WTC11 (cell line): ENCODE measurements around the gene CAPN1. TPM values are rescaled to one million over a fixed set of nuclear protein-coding genes. Genes with fewer than 3 reads are reported as not detected.

Experiments
- CTCF ChIP-seq: fragments of 200-600 bp; IDR thresholded peaks from 2 replicates; pipeline ENCODE4 v1.8.0; 2022; ENCODE audit warnings: antibody characterized with exemption
- E2F4 ChIP-seq: sonication (generic); formaldehyde crosslinking; IDR thresholded peaks from 2 replicates; pipeline ENCODE4 v1.8.1; 2022; ENCODE audit warnings: low read depth, mild to moderate bottlenecking, moderate library complexity, missing genetic modification reagents, borderline replicate concordance
- E2F5 ChIP-seq: sonication (generic); formaldehyde crosslinking; IDR thresholded peaks from 2 replicates; pipeline ENCODE4 v1.8.1; 2022; ENCODE audit warnings: mild to moderate bottlenecking, moderate library complexity, missing genetic modification reagents
- GTF2I ChIP-seq: fragments of 250-450 bp; sonication (Bioruptor Pico); conservative IDR thresholded peaks from 2 replicates; pipeline ENCODE4 v1.4.0; 2021; ENCODE audit warnings: mild to moderate bottlenecking
- JAZF1 ChIP-seq: fragments of 250-450 bp; sonication (Bioruptor Pico); IDR thresholded peaks from 2 replicates; pipeline ENCODE4 v1.9.0; 2021; ENCODE audit warnings: moderate library complexity, mild to moderate bottlenecking, inconsistent platforms
- NR1H2 ChIP-seq: sonication (generic); formaldehyde crosslinking; IDR thresholded peaks from 2 replicates; pipeline ENCODE4 v1.9.0; 2021; ENCODE audit warnings: mild to moderate bottlenecking, moderate library complexity, missing genetic modification reagents
- SMAD3 ChIP-seq: sonication (generic); formaldehyde crosslinking; IDR thresholded peaks from 2 replicates; pipeline ENCODE4 v1.8.0; 2022; ENCODE audit warnings: missing genetic modification reagents, mild to moderate bottlenecking, borderline replicate concordance
- SP1 ChIP-seq: sonication (generic); formaldehyde crosslinking; conservative IDR thresholded peaks from 2 replicates; pipeline ENCODE4 v1.8.1; 2022; ENCODE audit warnings: missing genetic modification reagents
- USF1 ChIP-seq: sonication (generic); formaldehyde crosslinking; IDR thresholded peaks from 2 replicates; pipeline ENCODE4 v1.8.0; 2022; ENCODE audit warnings: mild to moderate bottlenecking, missing genetic modification reagents
- ZNF263 ChIP-seq: sonication (generic); formaldehyde crosslinking; IDR thresholded peaks from 2 replicates; pipeline ENCODE4 v1.8.1; 2022; ENCODE audit warnings: low read depth, mild to moderate bottlenecking, moderate library complexity, missing genetic modification reagents
- ZNF512 ChIP-seq: sonication (generic); formaldehyde crosslinking; IDR thresholded peaks from 2 replicates; pipeline ENCODE4 v1.8.1; 2022; ENCODE audit warnings: missing genetic modification reagents, borderline replicate concordance
- total RNA-seq: library from RNA; stranded (reverse); gene quantifications from 3 replicates; pipeline ENCODE4 v1.2.3, GENCODE V29; 2021
- TF ChIP-seq, protein P1 (sequence below): fragments of 250-450 bp; sonication (Bioruptor Pico); IDR thresholded peaks from 2 replicates; pipeline ENCODE4 v1.8.0; 2021; ENCODE audit warnings: mild to moderate bottlenecking
- TF ChIP-seq, protein P2 (sequence below): fragments of 250-450 bp; sonication (Bioruptor Pico); IDR thresholded peaks from 2 replicates; pipeline ENCODE4 v1.9.0; 2021; ENCODE audit warnings: mild to moderate bottlenecking, borderline replicate concordance
- TF ChIP-seq, protein P3 (sequence below): sonication (generic); formaldehyde crosslinking; IDR thresholded peaks from 2 replicates; pipeline ENCODE4 v1.8.1; 2023; ENCODE audit warnings: mild to moderate bottlenecking, missing genetic modification reagents
- TF ChIP-seq, protein P4 (sequence below): sonication (generic); formaldehyde crosslinking; IDR thresholded peaks from 2 replicates; pipeline ENCODE4 v1.8.0; 2022; ENCODE audit warnings: mild to moderate bottlenecking, missing genetic modification reagents
- TF ChIP-seq, protein P5 (sequence below): sonication (generic); formaldehyde crosslinking; conservative IDR thresholded peaks from 2 replicates; pipeline ENCODE4 v1.8.1; 2022; ENCODE audit warnings: mild to moderate bottlenecking, missing genetic modification reagents

CAPN1 gene
- total RNA-seq, 1 experiment from 2014 or later = 257 TPM

DNA sequence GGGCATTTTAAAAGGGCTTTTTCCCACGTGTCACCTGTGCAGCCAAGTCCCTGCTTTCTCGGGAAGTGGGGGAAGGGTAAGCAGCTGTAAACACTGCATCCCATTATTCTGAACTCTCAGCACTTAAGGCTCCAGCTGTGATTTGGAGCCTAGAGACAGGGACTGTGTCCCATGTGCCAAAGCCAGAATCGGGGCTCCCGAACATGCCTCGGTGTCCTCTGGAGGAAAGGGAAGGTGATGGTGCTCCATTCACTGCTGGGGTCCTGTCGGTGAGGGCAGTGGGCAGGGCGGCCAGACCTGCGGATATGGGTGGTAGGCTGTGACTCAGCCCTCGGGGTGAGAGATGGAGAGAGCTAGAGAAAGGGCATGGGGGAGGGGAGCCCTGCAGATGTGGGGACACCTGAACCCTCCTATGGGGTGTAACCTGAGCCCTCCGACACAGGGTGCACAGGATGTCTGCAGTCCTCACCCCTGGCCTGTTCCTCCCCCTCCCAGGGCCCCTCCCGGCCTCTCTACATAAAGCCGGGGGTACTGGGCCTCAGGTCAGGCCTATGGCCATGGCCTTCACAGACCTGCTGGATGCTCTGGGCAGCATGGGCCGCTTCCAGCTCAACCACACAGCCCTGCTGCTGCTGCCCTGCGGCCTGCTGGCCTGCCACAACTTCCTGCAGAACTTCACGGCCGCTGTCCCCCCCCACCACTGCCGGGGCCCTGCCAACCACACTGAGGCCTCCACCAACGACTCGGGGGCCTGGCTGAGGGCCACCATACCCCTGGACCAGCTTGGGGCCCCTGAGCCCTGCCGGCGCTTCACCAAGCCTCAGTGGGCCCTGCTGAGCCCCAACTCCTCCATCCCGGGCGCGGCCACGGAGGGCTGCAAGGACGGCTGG, 31.8 kb downstream of the CAPN1 start (continued):
- TF ChIP-seq USF1 (CRISPR knock-in tag) = no peak; the same call in 1 of the 2 replicates
- TF ChIP-seq, protein P1, sequence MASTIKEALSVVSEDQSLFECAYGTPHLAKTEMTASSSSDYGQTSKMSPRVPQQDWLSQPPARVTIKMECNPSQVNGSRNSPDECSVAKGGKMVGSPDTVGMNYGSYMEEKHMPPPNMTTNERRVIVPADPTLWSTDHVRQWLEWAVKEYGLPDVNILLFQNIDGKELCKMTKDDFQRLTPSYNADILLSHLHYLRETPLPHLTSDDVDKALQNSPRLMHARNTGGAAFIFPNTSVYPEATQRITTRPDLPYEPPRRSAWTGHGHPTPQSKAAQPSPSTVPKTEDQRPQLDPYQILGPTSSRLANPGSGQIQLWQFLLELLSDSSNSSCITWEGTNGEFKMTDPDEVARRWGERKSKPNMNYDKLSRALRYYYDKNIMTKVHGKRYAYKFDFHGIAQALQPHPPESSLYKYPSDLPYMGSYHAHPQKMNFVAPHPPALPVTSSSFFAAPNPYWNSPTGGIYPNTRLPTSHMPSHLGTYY (CRISPR knock-in tag) = no peak
- TF ChIP-seq, protein P2, sequence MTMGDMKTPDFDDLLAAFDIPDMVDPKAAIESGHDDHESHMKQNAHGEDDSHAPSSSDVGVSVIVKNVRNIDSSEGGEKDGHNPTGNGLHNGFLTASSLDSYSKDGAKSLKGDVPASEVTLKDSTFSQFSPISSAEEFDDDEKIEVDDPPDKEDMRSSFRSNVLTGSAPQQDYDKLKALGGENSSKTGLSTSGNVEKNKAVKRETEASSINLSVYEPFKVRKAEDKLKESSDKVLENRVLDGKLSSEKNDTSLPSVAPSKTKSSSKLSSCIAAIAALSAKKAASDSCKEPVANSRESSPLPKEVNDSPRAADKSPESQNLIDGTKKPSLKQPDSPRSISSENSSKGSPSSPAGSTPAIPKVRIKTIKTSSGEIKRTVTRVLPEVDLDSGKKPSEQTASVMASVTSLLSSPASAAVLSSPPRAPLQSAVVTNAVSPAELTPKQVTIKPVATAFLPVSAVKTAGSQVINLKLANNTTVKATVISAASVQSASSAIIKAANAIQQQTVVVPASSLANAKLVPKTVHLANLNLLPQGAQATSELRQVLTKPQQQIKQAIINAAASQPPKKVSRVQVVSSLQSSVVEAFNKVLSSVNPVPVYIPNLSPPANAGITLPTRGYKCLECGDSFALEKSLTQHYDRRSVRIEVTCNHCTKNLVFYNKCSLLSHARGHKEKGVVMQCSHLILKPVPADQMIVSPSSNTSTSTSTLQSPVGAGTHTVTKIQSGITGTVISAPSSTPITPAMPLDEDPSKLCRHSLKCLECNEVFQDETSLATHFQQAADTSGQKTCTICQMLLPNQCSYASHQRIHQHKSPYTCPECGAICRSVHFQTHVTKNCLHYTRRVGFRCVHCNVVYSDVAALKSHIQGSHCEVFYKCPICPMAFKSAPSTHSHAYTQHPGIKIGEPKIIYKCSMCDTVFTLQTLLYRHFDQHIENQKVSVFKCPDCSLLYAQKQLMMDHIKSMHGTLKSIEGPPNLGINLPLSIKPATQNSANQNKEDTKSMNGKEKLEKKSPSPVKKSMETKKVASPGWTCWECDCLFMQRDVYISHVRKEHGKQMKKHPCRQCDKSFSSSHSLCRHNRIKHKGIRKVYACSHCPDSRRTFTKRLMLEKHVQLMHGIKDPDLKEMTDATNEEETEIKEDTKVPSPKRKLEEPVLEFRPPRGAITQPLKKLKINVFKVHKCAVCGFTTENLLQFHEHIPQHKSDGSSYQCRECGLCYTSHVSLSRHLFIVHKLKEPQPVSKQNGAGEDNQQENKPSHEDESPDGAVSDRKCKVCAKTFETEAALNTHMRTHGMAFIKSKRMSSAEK (CRISPR knock-in tag) = no peak
- no peak for TF ChIP-seq JAZF1 (CRISPR knock-in tag)
- TF ChIP-seq, protein P3, sequence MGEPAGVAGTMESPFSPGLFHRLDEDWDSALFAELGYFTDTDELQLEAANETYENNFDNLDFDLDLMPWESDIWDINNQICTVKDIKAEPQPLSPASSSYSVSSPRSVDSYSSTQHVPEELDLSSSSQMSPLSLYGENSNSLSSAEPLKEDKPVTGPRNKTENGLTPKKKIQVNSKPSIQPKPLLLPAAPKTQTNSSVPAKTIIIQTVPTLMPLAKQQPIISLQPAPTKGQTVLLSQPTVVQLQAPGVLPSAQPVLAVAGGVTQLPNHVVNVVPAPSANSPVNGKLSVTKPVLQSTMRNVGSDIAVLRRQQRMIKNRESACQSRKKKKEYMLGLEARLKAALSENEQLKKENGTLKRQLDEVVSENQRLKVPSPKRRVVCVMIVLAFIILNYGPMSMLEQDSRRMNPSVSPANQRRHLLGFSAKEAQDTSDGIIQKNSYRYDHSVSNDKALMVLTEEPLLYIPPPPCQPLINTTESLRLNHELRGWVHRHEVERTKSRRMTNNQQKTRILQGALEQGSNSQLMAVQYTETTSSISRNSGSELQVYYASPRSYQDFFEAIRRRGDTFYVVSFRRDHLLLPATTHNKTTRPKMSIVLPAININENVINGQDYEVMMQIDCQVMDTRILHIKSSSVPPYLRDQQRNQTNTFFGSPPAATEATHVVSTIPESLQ (CRISPR knock-in tag) = no peak
- 0 out of 2 replicates have a peak, but pooled peaks have one; percentile 12 for TF ChIP-seq ZNF263
- TF ChIP-seq, protein P4, sequence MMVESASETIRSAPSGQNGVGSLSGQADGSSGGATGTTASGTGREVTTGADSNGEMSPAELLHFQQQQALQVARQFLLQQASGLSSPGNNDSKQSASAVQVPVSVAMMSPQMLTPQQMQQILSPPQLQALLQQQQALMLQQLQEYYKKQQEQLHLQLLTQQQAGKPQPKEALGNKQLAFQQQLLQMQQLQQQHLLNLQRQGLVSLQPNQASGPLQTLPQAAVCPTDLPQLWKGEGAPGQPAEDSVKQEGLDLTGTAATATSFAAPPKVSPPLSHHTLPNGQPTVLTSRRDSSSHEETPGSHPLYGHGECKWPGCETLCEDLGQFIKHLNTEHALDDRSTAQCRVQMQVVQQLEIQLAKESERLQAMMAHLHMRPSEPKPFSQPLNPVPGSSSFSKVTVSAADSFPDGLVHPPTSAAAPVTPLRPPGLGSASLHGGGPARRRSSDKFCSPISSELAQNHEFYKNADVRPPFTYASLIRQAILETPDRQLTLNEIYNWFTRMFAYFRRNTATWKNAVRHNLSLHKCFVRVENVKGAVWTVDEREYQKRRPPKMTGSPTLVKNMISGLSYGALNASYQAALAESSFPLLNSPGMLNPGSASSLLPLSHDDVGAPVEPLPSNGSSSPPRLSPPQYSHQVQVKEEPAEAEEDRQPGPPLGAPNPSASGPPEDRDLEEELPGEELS (CRISPR knock-in tag) = peak; percentile 73
- 0 out of 2 replicates have a peak, but pooled peaks have one; percentile 19 for TF ChIP-seq E2F5 (CRISPR knock-in tag)
- TF ChIP-seq, protein P5, sequence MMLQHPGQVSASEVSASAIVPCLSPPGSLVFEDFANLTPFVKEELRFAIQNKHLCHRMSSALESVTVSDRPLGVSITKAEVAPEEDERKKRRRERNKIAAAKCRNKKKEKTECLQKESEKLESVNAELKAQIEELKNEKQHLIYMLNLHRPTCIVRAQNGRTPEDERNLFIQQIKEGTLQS = no peak
- TF ChIP-seq SP1 (CRISPR knock-in tag) = no peak; the same call in 1 of the 2 replicates
- TF ChIP-seq E2F4 = no peak
- TF ChIP-seq ZNF512 (CRISPR knock-in tag) = no peak
- TF ChIP-seq GTF2I (CRISPR knock-in tag) = no peak
- TF ChIP-seq NR1H2 (CRISPR knock-in tag) = no peak
- TF ChIP-seq CTCF = no peak
- no peak for TF ChIP-seq SMAD3
